LoVo (cell line): ENCODE data around the gene MGAT2.
"Not testable (repeated sequence)": the region's sequence is repeated elsewhere in the genome, so short reads cannot be mapped to it uniquely, and the experiment has no call there.

Experiments used
- DNase-seq: peaks from one replicate; pipeline ENCODE4 v3.0.0-alpha.2; 2016; ENCODE audit warnings: low spot score

MGAT2 gene

GRCh38 chr14:49620182-49621113 is at the start of gene MGAT2, which contains the start of gene RPL36AL:
Gene MGAT2, plus strand, starts transcription at chr14:49620799. Its CDS starts 470 bp downstream, at chr14:49621269.
Gene RPL36AL, minus strand, starts transcription at chr14:49620626. Its CDS starts 1,522 bp downstream, at chr14:49619104.
- peak; percentile 99 for DNase-seq

GRCh38 chr14:49574038-49574437 is 46.6 kb upstream of the MGAT2 start:
- no peak for DNase-seq

DNA sequence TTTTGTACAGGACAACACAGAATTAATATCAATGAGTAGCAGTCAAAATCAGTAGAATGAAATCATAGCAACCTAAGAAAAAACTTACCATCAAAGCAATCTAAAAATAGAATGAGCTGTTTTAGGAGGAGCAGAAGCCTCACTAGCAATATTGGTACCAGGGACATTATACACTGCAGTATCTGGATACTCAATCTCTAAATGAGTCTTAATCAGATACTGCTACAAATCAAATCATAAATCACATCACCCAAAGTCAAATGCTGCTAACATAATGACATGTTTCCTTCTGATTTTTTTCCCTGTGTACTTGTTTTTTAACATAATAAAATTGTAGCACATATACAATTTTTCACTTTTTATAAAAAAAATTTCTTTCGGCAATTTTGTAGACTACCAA is 42.5 kb upstream of the MGAT2 start:
- DNase-seq, result no peak

DNA sequence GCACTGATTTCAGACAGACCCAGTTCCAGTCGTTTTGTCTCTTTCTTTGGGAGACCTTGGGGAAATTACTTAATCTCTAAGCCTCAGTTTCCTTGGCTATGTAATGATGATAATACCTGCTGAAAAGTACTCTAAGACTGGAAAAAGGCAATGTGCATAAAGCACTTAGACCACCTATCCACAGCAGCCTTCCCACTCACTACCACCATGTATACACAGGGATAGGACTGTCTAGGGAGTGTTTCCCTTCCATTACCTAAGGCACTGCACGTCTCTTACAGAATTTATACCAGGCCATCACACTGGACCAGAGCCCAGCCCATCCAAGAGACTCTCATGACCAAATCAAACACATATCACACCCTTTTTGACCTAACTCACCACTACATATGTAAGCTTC is 40.8 kb upstream of the MGAT2 start:
- DNase-seq, result no peak

GRCh38 chr14:49581209-49582112 is 39.1 kb upstream of the MGAT2 start:
- DNase-seq, result no peak

- DNase-seq, result no peak
Measured at GRCh38 chr14:49582113-49582977, 38.3 kb upstream of the MGAT2 start.

GRCh38 chr14:49583629-49584028 is 37.0 kb upstream of the MGAT2 start:
- DNase-seq, result no peak

DNA sequence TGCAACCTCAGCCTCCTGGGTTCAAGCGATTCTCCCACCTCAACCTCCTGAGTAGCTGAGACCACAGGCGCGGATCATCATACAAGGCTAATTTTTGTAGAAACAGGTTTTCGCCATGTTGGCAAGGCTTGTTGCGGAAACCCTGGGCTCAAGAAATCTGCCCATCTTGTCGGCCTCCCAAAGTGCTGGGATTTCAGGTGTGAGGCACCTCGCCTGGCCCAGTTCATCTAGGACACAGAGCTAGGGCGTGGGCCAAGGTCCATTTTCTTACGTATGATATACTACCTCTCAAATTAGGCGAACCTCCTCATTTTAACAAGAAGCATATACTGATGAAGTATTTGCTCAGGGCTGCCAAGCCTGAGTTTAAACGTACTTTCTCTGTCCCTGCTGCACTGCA is 36.5 kb upstream of the MGAT2 start:
- DNase-seq, result no peak

DNA sequence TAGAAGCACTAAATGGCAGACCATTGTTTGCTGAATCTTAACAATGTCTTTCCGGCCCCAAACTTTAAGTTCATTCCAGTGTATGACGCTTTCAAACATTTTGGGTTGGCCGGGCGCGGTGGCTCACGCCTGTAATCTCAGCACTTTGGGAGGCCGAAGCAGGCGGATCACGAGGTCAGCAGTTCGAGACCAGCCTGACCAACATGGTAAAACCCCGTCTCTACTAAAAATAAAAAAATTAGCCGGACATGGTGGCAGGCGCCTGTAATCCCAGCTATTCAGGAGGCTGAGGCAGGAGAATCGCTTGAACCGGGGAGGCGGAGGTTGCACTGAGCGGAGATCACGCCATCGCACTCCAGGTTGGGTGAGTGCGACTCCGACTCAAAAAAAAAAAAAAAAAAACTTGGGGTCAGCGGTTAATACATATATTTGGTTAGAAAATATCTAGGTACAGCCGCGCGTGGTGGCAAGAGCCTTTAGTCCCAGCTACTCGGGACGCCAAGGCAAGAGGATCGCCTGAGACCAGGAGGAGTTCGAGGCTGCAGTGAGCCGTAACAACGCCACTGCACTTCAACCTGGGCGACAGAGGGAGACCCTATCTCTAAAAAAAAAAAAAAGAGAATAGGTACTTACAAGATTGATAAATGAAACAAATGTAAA is 35.5 kb upstream of the MGAT2 start:
- not testable (repeated sequence) for DNase-seq

GRCh38 chr14:49585803-49586672 is 34.6 kb upstream of the MGAT2 start, which contains the start of gene RPS29:
Gene RPS29, minus strand, starts transcription at chr14:49586380. Its CDS starts 34 bp downstream, at chr14:49586346.
- peak; percentile 99 for DNase-seq

- peak; percentile 66 for DNase-seq
Measured at GRCh38 chr14:49586673-49587460, 33.7 kb upstream of the MGAT2 start.

GRCh38 chr14:49589387-49589786 is 31.2 kb upstream of the MGAT2 start:
- DNase-seq, result no peak

- no peak for DNase-seq
Measured at GRCh38 chr14:49593016-49593415, 27.6 kb upstream of the MGAT2 start.

- no peak for DNase-seq
Measured at GRCh38 chr14:49594347-49595091, 26.1 kb upstream of the MGAT2 start.

GRCh38 chr14:49598189-49598484 is 22.5 kb upstream of the MGAT2 start:
- no peak for DNase-seq

GRCh38 chr14:49598485-49599300 is 21.9 kb upstream of the MGAT2 start, which contains the start of gene LRR1:
Gene LRR1, plus strand, starts transcription at chr14:49598940. Its CDS starts 81 bp downstream, at chr14:49599021.
- DNase-seq, result peak; percentile 90

DNA sequence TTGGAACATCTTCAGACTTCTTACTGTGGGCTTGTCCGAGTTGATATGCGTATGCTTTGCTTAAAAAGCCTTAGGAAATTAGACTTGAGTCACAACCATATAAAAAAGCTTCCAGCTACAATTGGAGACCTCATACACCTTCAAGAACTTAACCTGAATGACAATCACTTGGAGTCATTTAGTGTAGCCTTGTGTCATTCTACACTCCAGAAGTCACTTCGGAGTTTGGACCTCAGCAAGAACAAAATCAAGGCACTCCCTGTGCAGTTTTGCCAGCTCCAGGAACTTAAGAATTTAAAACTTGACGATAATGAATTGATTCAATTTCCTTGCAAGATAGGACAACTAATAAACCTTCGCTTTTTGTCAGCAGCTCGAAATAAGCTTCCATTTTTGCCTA is 13.0 kb upstream of the MGAT2 start:
- no peak for DNase-seq

DNA sequence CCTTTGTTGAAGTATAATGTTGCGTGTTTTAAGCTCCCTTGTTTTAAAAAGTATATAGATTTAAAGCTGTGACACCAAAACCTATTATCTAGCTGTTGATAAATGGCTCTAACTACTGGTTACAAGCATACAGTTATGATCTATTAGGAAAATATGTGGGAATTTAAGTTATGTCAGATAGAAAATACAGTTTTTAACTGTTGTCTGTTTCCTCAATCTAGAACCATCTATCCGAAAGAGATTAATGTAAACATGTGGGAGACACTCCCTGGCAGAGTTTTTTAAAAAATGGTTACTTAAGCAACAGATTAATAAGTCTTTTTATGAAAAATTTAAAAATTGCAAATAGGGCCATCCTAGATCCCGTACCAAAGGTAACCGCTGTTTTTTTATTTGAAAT is 8.3 kb upstream of the MGAT2 start:
- no peak for DNase-seq
